ENCODE measurements around the gene AVP. TPM values are rescaled to one million over a fixed set of nuclear protein-coding genes. Genes with fewer than 3 reads are reported as not detected.
"Not testable (repeated sequence)": the region's sequence is repeated elsewhere in the genome, so short reads cannot be mapped to it uniquely, and the experiment has no call there.

The AVP gene, protein sequence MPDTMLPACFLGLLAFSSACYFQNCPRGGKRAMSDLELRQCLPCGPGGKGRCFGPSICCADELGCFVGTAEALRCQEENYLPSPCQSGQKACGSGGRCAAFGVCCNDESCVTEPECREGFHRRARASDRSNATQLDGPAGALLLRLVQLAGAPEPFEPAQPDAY
- total RNA-seq: not detected
- total RNA-seq: 0 reads per million in 2 donors

DNA sequence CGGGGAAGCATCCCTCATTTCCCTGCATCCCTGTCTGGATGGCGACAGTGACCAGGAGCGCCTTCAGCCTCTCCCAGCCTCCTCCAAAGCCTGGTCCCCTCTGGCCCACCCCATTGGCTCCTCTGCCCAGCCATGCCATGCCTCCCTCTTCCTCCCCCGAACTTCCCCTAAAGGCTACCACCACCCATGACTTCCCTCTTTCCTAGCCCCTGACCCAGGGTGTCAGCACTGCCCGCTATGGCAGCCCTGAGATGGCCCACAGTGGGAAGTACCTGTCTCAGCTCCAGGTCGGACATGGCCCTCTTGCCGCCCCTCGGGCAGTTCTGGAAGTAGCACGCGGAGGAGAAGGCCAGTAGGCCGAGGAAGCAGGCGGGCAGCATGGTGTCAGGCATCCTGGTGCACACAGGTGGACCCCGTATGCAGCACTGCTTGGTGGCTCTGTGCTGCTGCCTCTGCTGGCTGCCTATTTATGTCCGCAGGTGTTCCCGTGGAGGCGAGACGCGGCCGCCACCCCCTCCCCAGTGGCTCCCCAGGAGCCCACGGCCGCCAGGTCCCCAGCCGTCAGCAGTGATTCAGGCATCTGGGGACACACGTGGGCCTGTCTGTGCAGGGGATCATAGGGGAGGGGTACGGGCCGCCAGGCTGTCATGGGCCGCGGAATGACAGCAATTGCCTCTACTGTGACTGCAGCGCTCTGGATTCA lies at the start of gene AVP:
Gene AVP (minus strand): TSS at position 442 of the 703 bp plus-strand sequence. CDS start 50 bp downstream, at position 392.
- H3K36me3 Mint-ChIP-seq (ENCODE audit: low read depth): peaks cover 5% of the 10 kb centered on the region
- peak within 1 kb of the TSS; percentile 80 for H3K4me3 Mint-ChIP-seq
- H3K27ac Mint-ChIP-seq: no peak within 1 kb of the TSS
- no peaks in the 10 kb centered on the region for H3K9me3 ChIP-seq (ENCODE audit: control insufficient read depth, low read length, poor library complexity, severe bottlenecking)
- no peak for DNase-seq
- peaks cover 46% of the 10 kb centered on the region for H3K27me3 Mint-ChIP-seq
- H3K4me1 Mint-ChIP-seq: peaks cover 11% of the 10 kb centered on the region
- no peak for ATAC-seq

DNA sequence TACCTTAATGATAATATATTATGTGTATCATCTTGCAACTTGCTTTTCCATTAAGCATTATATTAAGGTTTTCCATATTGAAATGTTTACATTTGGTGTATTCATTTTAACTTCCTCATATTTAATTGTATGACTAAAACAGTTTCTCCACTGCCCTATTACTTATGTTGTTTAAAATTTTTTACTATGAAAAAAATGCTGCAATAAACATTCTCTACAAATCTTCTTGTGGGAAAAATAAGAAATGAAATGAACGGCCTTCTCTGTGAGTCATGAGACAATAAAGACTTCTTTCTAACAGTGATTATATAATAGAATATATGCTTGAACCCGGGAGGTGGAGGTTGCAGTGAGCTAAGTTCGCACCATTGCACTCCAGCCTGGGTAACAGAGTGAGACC lies 49.6 kb upstream of the AVP start:
- H3K36me3 Mint-ChIP-seq (ENCODE audit: low read depth): no peaks in the 10 kb centered on the region
- no peak for ATAC-seq
- peak overlapping the region; percentile 49 for H3K27ac Mint-ChIP-seq
- H3K4me1 Mint-ChIP-seq: peaks cover 8% of the 10 kb centered on the region
- no peak overlapping the region for H3K4me3 Mint-ChIP-seq
- no peak for DNase-seq
- no peaks in the 10 kb centered on the region for H3K9me3 ChIP-seq (ENCODE audit: control insufficient read depth, low read length, poor library complexity, severe bottlenecking)
- no peaks in the 10 kb centered on the region for H3K27me3 Mint-ChIP-seq

DNA sequence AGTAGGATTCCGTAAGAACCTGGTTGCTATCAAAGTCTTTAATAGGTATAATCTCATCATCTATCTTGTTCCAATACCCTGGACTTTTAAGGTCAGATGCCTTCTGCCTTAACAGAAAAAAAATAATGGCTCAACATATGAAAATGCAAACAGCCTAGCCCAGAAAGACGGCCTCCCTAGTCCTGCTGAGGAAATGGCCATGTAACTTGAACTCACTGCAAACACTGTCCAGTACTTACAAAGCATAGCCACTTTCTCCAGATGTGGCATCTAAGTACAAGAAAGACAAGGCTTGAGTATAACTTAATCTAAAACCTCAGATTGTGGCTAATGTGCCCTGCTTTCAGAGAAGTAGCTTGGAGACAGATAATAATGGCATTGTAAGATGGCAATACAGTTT lies 48.6 kb upstream of the AVP start:
- no peaks in the 10 kb centered on the region for H3K9me3 ChIP-seq (ENCODE audit: control insufficient read depth, low read length, poor library complexity, severe bottlenecking)
- Mint-ChIP-seq H3K4me1 (peaks cover 8% of the 10 kb centered on the region), H3K36me3 (ENCODE audit: low read depth) (no peaks in the 10 kb centered on the region), H3K27ac (no peak overlapping the region), H3K27me3 (no peaks in the 10 kb centered on the region), H3K4me3 (no peak overlapping the region)
- ATAC-seq (no peak), DNase-seq (no peak)

DNA sequence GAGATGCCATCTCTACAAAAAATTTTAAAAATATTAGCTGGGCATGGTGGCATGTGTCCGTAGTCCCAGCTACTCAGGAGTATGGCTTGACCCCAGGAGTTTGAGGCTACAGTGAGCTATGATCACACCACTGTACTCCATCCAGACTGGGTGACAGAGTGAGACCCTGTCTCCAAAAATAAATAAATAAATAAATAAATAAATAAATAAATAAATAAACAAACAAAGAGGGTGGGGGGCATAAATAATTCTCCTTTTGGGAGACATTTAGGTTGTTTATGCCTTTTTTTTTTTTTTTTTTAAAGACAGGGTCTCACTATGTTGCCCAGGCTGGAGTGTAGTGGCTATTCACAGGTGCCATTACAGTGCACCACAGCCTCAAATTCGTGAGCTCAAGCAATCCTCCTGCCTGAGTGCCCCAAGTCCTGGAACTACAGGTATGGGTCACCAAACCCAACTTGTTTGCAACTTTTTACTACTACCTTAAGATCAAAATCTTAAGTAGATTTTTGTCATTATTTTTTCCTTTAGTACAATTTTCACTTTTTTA lies 45.6 kb upstream of the AVP start:
- Mint-ChIP-seq H3K4me1 (peaks cover 4% of the 10 kb centered on the region), H3K36me3 (ENCODE audit: low read depth) (no peaks in the 10 kb centered on the region), H3K27me3 (no peaks in the 10 kb centered on the region), H3K4me3 (no peak overlapping the region), H3K27ac (no peak overlapping the region)
- no peaks in the 10 kb centered on the region for H3K9me3 ChIP-seq (ENCODE audit: control insufficient read depth, low read length, poor library complexity, severe bottlenecking)
- DNase-seq (no peak), ATAC-seq (no peak)

DNA sequence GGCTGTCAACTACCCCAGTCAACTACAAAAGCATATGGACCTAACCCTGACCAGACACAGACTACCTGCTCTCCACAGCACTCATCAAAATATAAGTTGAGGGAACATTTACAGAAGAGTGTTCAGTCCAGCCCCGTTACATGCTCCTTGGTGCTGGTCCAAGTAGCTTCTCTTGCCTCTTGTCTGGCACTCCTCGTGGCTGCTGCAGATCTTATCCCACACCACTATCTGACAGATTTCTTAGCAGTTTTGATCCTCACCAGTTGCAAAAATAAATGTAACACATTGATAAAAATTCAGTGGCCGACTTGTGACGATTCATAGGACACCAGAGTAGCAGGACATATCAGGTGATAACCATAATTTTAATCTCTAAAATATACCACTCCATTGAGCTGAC lies 44.6 kb upstream of the AVP start:
- H3K4me3 Mint-ChIP-seq: no peak overlapping the region
- ATAC-seq (no peak), DNase-seq (no peak)
- H3K36me3 Mint-ChIP-seq (ENCODE audit: low read depth): no peaks in the 10 kb centered on the region
- no peaks in the 10 kb centered on the region for H3K9me3 ChIP-seq (ENCODE audit: control insufficient read depth, low read length, poor library complexity, severe bottlenecking)
- no peaks in the 10 kb centered on the region for H3K27me3 Mint-ChIP-seq
- no peak overlapping the region for H3K27ac Mint-ChIP-seq
- peaks cover 4% of the 10 kb centered on the region for H3K4me1 Mint-ChIP-seq

DNA sequence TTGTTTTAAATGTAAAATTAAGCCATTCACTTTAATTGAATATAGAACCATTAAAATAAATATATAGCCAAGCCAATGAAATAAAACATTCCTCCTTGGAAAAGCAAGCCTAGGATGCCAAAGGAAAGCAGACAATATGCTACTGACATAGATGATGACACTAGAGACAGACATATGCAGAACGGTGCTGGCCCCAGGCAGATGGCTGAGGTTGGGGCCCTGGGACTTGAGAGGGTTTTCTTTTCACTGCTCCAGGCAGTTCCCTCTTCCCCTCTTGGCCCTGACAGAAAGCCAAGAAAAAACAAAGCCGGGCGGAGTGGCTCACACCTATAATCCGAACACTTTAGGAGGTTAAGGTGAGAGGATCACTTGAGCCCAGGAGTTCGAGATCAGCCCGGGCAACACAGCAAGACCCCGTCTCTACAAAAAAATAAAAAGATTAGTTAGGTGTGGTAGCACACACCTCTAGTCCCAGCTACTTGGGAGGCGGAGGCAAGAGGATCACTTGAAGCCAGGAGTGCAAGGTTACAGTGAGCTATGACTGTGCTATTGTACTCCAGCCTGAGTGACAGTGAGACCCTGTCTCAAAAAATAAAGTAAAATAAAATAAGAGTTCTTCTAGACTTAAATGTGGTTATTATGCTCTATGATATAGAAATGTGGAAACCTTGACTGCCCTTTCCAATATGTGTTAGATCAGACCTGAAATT lies 43.9 kb upstream of the AVP start:
- no peak overlapping the region for H3K27ac Mint-ChIP-seq
- no peak overlapping the region for H3K4me3 Mint-ChIP-seq
- H3K9me3 ChIP-seq (ENCODE audit: control insufficient read depth, low read length, poor library complexity, severe bottlenecking): no peaks in the 10 kb centered on the region
- DNase-seq: no peak
- H3K4me1 Mint-ChIP-seq: peaks cover 6% of the 10 kb centered on the region
- H3K36me3 Mint-ChIP-seq (ENCODE audit: low read depth): no peaks in the 10 kb centered on the region
- H3K27me3 Mint-ChIP-seq: no peaks in the 10 kb centered on the region
- ATAC-seq: no peak

DNA sequence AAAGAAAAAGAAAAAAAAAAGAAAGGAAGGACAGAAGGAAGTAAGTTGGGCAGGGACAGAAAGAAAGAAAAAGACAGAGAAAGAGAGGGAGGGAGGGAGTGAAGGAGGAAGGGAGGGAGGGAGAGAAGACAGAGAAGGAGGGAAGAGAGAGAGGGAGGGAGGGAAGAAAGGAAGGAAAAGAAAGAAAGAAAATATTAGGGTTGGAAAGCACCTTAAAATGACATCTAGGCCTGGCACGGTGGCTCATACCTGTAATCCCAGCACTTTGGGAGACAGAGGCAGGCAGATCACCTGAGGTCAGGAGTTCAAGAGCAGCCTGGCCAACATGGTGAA lies 42.0 kb upstream of the AVP start:
- ATAC-seq (no peak), DNase-seq (no peak)
- peaks cover 16% of the 10 kb centered on the region for H3K4me1 Mint-ChIP-seq
- no peaks in the 10 kb centered on the region for H3K36me3 Mint-ChIP-seq (ENCODE audit: low read depth)
- no peak overlapping the region for H3K27ac Mint-ChIP-seq
- H3K9me3 ChIP-seq (ENCODE audit: control insufficient read depth, low read length, poor library complexity, severe bottlenecking): no peaks in the 10 kb centered on the region
- no peak overlapping the region for H3K4me3 Mint-ChIP-seq
- H3K27me3 Mint-ChIP-seq: no peaks in the 10 kb centered on the region

DNA sequence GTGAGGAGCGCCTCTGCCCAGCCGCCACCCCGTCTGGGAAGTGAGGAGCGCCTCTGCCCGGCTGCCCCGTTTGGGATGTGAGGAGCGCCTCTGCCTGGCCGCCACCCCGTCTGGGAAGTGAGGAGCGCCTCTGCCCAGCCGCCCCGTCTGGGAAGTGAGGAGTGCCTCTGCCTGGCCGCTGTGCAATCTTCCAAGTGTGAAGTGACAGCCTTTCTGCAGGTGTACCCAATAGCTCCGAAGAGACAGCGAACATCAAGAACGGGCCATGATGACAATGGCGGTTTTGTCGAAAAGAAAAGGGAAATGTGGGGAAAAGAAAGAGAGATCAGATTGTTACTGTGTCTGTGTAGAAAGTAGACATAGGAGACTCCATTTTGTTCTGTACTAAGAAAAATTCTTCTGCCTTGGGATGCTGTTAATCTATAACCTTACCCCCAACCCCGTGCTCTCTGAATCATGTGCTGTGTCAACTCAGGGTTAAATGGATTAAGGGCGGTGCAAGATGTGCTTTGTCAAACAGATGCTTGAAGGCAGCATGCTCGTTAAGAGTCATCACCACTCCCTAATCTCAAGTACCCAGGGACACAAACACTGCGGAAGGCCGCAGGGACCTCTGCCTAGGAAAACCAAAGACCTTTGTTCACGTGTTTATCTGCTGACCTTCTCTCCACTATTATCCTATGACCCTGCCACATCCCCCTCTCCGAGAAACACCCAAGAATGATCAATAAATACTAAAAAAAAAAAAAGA lies 41.4 kb upstream of the AVP start:
- not testable (repeated sequence) for ATAC-seq; H3K27ac Mint-ChIP-seq; H3K36me3 Mint-ChIP-seq (ENCODE audit: low read depth); H3K27me3 Mint-ChIP-seq; H3K9me3 ChIP-seq (ENCODE audit: control insufficient read depth, low read length, poor library complexity, severe bottlenecking); H3K4me3 Mint-ChIP-seq; DNase-seq
- peaks cover 21% of the 10 kb centered on the region for H3K4me1 Mint-ChIP-seq

DNA sequence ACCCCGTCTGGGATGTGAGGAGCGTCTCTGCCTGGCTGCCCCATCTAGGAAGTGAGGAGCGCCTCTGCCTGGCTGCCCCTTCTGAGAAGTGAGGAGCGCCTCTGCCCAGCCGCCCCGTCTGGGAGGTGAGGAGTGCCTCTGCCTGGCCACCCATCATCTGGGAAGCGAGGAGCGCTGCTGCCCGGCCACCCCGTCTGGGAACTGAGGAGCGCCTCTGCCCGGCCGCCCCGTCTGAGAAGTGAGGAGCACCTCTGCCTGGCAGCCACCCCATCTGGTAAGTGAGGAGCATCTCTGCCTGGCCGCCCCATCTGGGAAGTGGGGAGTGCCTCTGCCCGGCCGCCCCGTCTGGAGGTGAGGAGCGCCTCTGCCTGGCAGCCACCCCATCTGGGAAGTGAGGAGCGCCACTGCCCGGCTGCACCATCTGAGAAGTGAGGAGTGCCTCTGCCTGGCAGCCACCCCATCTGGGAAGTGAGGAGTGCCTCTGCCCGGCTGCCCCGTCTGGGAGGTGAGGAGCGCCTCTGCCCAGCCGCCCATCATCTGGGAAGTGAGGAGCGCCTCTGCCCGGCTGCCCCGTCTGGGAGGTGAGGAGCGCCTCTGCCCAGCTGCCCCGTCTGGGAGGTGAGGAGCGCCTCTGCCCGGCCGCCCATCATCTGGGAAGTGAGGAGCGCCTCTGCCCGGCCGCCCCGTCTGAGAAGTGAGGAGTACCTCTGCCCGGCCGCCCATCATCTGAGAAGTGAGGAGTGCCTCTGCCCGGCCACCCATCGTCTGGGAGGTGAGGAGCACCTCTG lies 40.4 kb upstream of the AVP start:
- not testable (repeated sequence) for H3K27me3 Mint-ChIP-seq; H3K9me3 ChIP-seq (ENCODE audit: control insufficient read depth, low read length, poor library complexity, severe bottlenecking); H3K36me3 Mint-ChIP-seq (ENCODE audit: low read depth); H3K4me3 Mint-ChIP-seq; ATAC-seq; DNase-seq
- Mint-ChIP-seq H3K27ac (peak overlapping the region; percentile 94), H3K4me1 (peaks cover 26% of the 10 kb centered on the region)

DNA sequence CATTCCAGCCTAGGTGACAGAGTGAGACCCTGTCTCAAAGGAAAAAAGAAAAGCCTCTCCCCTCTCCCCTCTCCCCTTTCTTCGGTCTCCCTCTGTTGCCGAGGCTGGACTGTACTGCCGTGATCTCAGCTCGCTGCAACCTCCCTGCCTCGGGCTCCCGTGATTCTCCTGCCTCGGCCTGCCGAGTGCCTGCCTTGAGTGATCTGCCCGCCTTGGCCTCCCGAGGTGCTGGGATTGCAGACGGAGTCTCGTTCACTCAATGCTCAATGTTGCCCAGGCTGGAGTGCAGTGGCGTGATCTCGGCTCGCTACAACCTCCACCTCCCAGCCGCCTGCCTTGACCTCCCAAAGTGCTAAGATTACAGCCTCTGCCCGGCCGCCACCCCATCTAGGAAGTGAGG lies 39.6 kb upstream of the AVP start:
- not testable (repeated sequence) for H3K27me3 Mint-ChIP-seq; H3K9me3 ChIP-seq (ENCODE audit: control insufficient read depth, low read length, poor library complexity, severe bottlenecking); DNase-seq; H3K36me3 Mint-ChIP-seq (ENCODE audit: low read depth); ATAC-seq; H3K4me3 Mint-ChIP-seq
- Mint-ChIP-seq H3K4me1 (peaks cover 26% of the 10 kb centered on the region), H3K27ac (peak overlapping the region; percentile 94)

DNA sequence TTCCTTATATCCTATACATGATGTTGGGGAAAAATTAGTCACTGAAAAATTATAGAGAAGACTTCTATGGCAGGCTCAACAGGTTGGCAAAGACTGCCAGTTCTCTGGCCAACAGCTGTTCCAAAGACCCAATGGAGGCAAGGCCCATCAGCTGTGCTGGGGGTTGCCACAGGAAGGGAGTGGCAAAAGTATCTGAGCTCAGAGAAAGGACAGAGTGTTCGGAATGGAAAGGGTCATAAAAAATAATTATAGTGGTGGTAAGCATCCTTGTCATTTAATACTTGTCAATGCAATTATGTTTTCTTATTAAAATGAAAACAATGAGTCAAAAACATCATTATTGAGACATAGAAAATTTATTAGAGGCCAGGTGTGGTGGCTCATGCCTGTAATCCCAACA lies 39.0 kb upstream of the AVP start:
- no peaks in the 10 kb centered on the region for H3K9me3 ChIP-seq (ENCODE audit: control insufficient read depth, low read length, poor library complexity, severe bottlenecking)
- ATAC-seq (no peak), DNase-seq (no peak)
- Mint-ChIP-seq H3K4me1 (peaks cover 24% of the 10 kb centered on the region), H3K4me3 (no peak overlapping the region), H3K27me3 (no peaks in the 10 kb centered on the region), H3K27ac (peak overlapping the region; percentile 94), H3K36me3 (ENCODE audit: low read depth) (no peaks in the 10 kb centered on the region)

DNA sequence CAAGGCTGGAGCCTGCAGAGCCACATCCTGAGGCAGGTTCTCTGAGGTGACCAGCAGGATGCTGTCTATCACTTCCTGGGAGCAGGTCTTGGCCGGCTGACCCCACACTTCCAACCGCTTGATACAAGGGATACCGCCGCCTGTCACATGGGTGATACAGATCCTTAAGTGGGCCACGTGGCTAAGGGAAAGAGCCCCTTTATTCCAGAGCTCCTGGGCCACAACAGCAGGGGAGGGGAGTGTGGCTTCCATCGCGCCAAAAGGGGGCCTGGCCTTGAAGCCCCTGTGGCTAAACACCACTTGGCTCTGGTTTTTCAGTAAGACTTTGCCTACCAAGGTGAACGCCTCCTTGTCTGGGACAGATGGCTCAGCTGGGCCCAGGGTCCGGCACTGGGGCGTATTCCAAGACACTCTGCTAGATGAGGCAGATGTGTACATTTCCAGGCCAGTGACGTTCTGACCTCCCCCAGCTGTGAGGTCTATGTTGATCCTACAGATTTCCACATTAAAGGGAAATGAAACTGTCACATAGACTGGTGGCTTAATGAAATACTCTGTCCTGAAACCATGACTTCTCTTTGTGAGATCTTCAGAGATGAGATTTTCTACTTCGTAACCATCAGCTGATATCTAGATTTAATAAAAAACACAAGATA lies 37.6 kb upstream of the AVP start:
- no peak for ATAC-seq

More for the DNA sequence above, 37.6 kb upstream of the AVP start:
- Mint-ChIP-seq H3K36me3 (ENCODE audit: low read depth) (no peaks in the 10 kb centered on the region), H3K4me1 (peaks cover 24% of the 10 kb centered on the region), H3K27ac (peak overlapping the region; percentile 94), H3K4me3 (peak overlapping the region; percentile 9), H3K27me3 (no peaks in the 10 kb centered on the region)
- DNase-seq: no peak
- no peaks in the 10 kb centered on the region for H3K9me3 ChIP-seq (ENCODE audit: control insufficient read depth, low read length, poor library complexity, severe bottlenecking)
